ENCODE data around the gene UBE2E2.

The UBE2E2 gene

GRCh38 chr3:23496165-23496564 lies 293.0 kb downstream of the UBE2E2 start:
- no peak for TF ChIP-seq EGR1 (IDR thresholded peaks at IDR 0.05)

DNA sequence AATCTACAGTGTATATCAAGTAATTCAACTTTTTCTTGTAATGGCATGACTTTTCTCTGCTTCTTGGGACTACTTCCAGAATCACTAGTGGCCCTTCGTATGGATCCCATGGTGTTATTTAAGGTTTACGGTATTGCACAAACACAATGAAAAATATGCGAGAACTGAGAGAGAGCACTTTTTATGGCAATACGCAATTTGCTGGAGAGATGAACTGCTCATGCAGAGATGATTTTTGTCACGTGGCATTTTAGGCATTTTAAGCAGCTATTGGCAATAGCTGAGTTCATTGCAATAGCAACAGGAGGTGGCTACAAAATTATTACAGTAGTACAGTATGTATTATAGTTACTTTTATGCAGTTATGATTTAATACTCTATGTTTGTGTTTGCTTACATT lies 294.0 kb downstream of the UBE2E2 start:
- TF ChIP-seq MAX (IDR thresholded peaks at IDR 0.05) (peak; percentile 63; the same call in 1 of the 2 replicates), EGR1 (IDR thresholded peaks at IDR 0.05) (no peak), NFIC (IDR thresholded peaks at IDR 0.05) (peak; percentile 81), FOXM1 (IDR thresholded peaks at IDR 0.05; ENCODE audit: borderline replicate concordance, low read depth) (peak; percentile 65), TEAD4 (IDR thresholded peaks at IDR 0.05) (peak; percentile 93), CREB1 (IDR thresholded peaks at IDR 0.05; ENCODE audit: low read depth) (no peak), TCF12 (IDR thresholded peaks at IDR 0.05; ENCODE audit: low read depth) (peak; percentile 87), YY1 (IDR thresholded peaks at IDR 0.05; ENCODE audit: low read depth) (no peak), CEBPB (IDR thresholded peaks at IDR 0.05) (peak; percentile 87), RAD21 (IDR thresholded peaks at IDR 0.05; ENCODE audit: low read depth) (peak; percentile 19; the same call in 1 of the 2 replicates), EP300 (IDR thresholded peaks at IDR 0.05; ENCODE audit: borderline replicate concordance) (peak; percentile 89)
- TF ChIP-seq, protein P1, sequence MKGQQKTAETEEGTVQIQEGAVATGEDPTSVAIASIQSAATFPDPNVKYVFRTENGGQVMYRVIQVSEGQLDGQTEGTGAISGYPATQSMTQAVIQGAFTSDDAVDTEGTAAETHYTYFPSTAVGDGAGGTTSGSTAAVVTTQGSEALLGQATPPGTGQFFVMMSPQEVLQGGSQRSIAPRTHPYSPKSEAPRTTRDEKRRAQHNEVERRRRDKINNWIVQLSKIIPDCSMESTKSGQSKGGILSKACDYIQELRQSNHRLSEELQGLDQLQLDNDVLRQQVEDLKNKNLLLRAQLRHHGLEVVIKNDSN (IDR thresholded peaks at IDR 0.05): peak; percentile 92

DNA sequence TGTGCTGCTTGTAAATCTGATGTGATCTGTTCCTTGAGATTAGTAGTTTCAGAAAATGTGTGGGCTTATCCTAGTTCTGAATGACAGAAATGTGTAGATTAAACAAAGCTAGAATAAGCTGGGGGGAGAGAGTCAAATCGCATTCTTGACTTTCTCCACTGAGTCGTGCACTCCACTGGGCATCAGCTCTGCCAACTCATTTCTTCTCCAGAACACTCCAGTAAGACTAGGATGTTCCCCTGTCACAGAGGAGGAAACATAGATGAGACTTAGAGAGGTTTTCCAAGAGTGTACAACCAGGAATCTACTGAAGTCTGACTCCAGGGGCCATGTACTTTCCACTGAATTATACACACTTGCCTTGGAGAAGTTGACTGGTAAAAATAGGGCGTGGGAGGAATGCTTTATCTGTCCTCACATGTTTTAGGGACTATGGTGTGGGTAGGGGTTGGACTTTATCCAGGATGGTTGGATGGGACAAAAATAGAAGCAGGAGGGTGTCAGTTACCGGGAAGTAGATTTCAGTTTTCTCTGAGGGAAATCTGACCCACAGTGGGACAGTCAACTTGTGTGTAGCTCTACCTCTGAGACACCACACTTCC lies 298.2 kb downstream of the UBE2E2 start:
- TF ChIP-seq YY1 (IDR thresholded peaks at IDR 0.05; ENCODE audit: low read depth) (no peak), RAD21 (IDR thresholded peaks at IDR 0.05; ENCODE audit: low read depth) (no peak), TCF12 (IDR thresholded peaks at IDR 0.05; ENCODE audit: low read depth) (no peak), EGR1 (IDR thresholded peaks at IDR 0.05) (no peak)
- TF ChIP-seq, protein P1 (IDR thresholded peaks at IDR 0.05): no peak

DNA sequence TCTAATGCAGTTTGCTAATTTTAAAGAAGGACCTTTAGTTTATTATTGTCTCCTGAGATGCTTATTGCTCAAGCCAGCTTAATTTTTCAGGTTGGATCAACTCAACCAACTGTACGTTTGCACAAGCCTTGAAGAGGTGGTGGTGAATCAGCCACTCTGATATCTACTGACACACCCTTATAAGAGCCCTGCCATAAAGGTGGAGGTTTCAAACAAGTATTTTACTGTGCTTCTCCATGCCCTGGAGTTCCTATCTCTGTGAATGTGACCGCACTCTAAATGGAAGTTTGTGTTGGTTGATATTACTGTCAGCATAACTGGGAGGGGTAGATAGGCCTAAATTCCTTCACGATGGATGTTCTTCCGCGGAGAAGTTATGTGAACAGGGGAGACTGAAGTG lies 305.3 kb downstream of the UBE2E2 start:
- TF ChIP-seq NFIC (IDR thresholded peaks at IDR 0.05): no peak
- no peak for TF ChIP-seq YY1 (IDR thresholded peaks at IDR 0.05; ENCODE audit: low read depth)
- TF ChIP-seq FOXM1 (IDR thresholded peaks at IDR 0.05; ENCODE audit: borderline replicate concordance, low read depth): no peak
- TF ChIP-seq, protein P1 (IDR thresholded peaks at IDR 0.05): no peak
- no peak for TF ChIP-seq MAX (IDR thresholded peaks at IDR 0.05)
- TF ChIP-seq EGR1 (IDR thresholded peaks at IDR 0.05): no peak
- no peak for TF ChIP-seq TEAD4 (IDR thresholded peaks at IDR 0.05)
- no peak for TF ChIP-seq RAD21 (IDR thresholded peaks at IDR 0.05; ENCODE audit: low read depth)
- no peak for TF ChIP-seq CREB1 (IDR thresholded peaks at IDR 0.05; ENCODE audit: low read depth)
- TF ChIP-seq TCF12 (IDR thresholded peaks at IDR 0.05; ENCODE audit: low read depth): no peak
- TF ChIP-seq TAF1 (IDR thresholded peaks at IDR 0.05; ENCODE audit: low read depth): no peak

DNA sequence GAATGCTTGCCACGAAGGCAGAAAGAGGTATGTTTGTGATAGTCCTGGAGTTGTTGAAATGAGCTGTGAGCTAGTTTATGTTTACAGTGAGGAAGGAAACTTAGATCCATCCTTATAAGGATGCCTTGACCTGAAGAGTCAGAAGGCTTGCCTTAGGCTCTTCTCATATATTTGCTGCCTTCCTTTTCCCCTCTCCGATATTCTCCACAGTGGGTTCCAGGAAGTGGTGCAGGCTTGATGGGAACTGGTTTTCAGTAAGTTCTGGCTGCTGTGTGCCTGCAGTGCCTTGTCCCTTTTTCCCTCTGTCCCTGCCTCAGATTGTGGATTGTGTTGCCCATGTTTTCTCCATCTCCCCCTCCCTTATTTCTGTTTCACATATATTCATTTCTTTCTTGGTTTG lies 315.3 kb downstream of the UBE2E2 start:
- TF ChIP-seq YY1 (IDR thresholded peaks at IDR 0.05; ENCODE audit: low read depth) (no peak), EP300 (IDR thresholded peaks at IDR 0.05; ENCODE audit: borderline replicate concordance) (no peak), CREB1 (IDR thresholded peaks at IDR 0.05; ENCODE audit: low read depth) (no peak)
- TF ChIP-seq, protein P1 (IDR thresholded peaks at IDR 0.05): no peak
- TF ChIP-seq, protein P2, sequence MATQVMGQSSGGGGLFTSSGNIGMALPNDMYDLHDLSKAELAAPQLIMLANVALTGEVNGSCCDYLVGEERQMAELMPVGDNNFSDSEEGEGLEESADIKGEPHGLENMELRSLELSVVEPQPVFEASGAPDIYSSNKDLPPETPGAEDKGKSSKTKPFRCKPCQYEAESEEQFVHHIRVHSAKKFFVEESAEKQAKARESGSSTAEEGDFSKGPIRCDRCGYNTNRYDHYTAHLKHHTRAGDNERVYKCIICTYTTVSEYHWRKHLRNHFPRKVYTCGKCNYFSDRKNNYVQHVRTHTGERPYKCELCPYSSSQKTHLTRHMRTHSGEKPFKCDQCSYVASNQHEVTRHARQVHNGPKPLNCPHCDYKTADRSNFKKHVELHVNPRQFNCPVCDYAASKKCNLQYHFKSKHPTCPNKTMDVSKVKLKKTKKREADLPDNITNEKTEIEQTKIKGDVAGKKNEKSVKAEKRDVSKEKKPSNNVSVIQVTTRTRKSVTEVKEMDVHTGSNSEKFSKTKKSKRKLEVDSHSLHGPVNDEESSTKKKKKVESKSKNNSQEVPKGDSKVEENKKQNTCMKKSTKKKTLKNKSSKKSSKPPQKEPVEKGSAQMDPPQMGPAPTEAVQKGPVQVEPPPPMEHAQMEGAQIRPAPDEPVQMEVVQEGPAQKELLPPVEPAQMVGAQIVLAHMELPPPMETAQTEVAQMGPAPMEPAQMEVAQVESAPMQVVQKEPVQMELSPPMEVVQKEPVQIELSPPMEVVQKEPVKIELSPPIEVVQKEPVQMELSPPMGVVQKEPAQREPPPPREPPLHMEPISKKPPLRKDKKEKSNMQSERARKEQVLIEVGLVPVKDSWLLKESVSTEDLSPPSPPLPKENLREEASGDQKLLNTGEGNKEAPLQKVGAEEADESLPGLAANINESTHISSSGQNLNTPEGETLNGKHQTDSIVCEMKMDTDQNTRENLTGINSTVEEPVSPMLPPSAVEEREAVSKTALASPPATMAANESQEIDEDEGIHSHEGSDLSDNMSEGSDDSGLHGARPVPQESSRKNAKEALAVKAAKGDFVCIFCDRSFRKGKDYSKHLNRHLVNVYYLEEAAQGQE (IDR thresholded peaks at IDR 0.05; ENCODE audit: low read depth): no peak

DNA sequence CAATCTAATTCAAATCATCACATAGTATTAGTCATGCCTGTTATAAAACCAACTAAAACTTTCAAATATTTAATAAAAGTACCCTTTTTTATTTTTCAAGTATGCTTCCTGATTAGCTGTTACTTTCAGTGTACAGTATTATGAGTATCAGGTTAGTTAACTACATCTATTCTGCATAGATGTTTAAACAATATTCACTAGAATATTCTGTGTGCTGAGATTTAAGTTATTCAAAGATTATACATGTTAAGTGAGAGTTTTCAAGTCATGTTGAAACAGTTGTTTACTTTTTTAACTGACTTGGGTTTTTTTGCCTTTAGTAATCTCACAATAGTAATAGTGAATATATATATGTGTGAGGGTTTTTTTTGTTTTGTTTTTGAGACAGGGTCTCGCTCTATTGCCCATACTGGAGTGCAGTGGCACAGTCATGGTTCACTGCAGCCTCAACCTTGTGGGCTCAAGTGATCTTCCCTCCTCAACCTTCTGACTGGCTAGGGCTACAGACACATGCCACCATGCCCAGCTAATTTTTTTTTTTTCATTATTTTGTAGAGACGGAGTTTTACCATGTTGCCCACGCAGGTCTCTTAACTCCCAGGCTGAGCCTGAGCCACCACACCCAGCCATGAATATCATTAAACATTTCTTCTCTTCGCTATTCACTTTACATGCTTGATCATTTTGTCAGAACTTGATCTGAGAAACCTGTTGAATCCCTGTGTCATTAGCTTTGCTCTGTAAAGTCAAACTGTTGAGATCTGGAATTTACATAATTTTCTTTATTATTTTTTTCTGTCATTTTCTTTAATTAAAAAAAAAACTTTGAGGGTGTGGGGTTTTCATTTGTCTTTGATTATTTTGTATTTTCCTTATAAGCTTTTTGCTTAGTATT lies 316.4 kb downstream of the UBE2E2 start:
- TF ChIP-seq TAF1 (IDR thresholded peaks at IDR 0.05; ENCODE audit: low read depth) (no peak), FOXM1 (IDR thresholded peaks at IDR 0.05; ENCODE audit: borderline replicate concordance, low read depth) (no peak), CREB1 (IDR thresholded peaks at IDR 0.05; ENCODE audit: low read depth) (no peak), CEBPB (IDR thresholded peaks at IDR 0.05) (no peak), TCF12 (IDR thresholded peaks at IDR 0.05; ENCODE audit: low read depth) (no peak), EGR1 (IDR thresholded peaks at IDR 0.05) (no peak), ZBTB7A (IDR thresholded peaks at IDR 0.05; ENCODE audit: low read depth) (no peak), NFIC (IDR thresholded peaks at IDR 0.05) (no peak), MAX (IDR thresholded peaks at IDR 0.05) (no peak), YY1 (IDR thresholded peaks at IDR 0.05; ENCODE audit: low read depth) (no peak), EP300 (IDR thresholded peaks at IDR 0.05; ENCODE audit: borderline replicate concordance) (no peak), TEAD4 (IDR thresholded peaks at IDR 0.05) (no peak), RAD21 (IDR thresholded peaks at IDR 0.05; ENCODE audit: low read depth) (no peak)
- TF ChIP-seq, protein P2 (IDR thresholded peaks at IDR 0.05; ENCODE audit: low read depth): no peak
- TF ChIP-seq, protein P1 (IDR thresholded peaks at IDR 0.05): no peak

All from Ishikawa (cell line).